UCSD-AML1 (cell line): ENCODE results near the gene ALDH3A1.

Experiments
- DNase-seq: peaks from one replicate; lab custom pipeline; 2025; ENCODE audit not compliant: unreplicated experiment; lab: John Stamatoyannopoulos, UW

ALDH3A1 gene

DNA sequence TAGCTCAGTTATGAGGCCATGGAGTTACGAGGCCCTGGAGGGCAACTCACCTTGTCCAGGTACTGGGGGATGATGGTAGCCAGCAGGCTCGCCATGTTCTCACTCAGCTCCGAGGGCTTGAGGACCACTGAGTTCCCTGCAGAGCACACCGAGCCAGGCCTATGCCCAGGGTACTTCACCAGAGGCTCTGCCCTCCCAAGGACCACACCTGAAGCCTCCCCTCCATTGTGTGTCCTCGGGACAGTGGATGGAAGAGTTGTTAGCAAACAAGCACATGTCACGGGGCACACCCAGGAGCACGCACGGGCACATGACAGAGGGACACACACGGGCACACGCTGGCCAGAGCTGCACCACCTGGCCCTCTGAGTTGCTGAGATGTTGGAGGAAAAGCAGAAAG lies 5.6 kb downstream of the ALDH3A1 start:
- no peak for DNase-seq

- no peak for DNase-seq
Observed at GRCh38 chr17:19741832-19742457, 6.2 kb downstream of the ALDH3A1 start.

GRCh38 chr17:19740933-19741332 lies 7.2 kb downstream of the ALDH3A1 start:
- no peak for DNase-seq

GRCh38 chr17:19739241-19740201 lies 8.6 kb downstream of the ALDH3A1 start:
- no peak for DNase-seq

- DNase-seq = no peak
Observed at GRCh38 chr17:19738757-19739156, 9.3 kb downstream of the ALDH3A1 start.

- no peak for DNase-seq
Observed at GRCh38 chr17:19738073-19738449, 10.0 kb downstream of the ALDH3A1 start.

GRCh38 chr17:19737305-19738072 lies 10.6 kb downstream of the ALDH3A1 start:
- DNase-seq = no peak

GRCh38 chr17:19736071-19736470 lies 12.0 kb downstream of the ALDH3A1 start:
- no peak for DNase-seq

GRCh38 chr17:19733953-19734526 lies 14.1 kb downstream of the ALDH3A1 start:
- no peak for DNase-seq

DNA sequence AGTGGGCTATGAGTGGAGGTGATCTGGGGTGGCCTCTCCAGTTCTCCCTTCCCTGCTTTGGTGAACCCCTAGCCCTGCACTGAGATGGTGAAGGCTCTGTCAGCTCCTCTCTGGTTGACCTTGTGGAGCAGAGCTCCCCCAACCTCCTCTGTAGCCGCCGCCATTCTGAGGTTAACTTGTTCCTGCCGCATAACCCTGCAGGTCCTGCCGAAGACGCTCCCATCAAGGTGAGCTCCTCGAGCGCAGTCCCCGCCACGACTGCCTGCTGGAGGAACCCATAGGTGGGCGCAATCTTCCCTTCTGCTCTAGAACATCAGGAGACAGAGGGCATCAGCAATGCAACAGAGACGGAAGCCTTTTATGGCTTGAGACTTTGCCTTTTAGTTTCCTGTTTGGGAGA lies 16.5 kb downstream of the ALDH3A1 start:
- no peak for DNase-seq

DNA sequence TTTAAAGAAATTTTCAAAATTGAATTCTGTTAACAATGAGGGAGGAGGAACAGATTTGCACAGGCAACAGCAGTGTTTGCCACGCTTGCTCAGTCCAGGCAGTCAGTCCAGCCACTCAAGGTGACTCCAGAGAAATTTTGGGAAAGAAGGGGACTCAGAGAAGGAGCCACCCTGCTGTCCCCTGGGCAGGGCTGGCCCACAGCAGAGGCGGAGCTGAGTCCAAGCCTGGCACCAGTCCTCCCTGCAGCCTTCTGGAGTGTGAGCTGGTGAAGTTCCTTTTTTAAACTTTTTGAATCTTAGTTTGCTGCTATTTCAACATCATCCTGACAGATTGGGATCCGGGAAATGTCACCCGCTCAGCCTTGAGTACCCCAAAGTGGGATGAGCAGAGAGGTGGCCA lies 17.3 kb downstream of the ALDH3A1 start:
- no peak for DNase-seq

DNA sequence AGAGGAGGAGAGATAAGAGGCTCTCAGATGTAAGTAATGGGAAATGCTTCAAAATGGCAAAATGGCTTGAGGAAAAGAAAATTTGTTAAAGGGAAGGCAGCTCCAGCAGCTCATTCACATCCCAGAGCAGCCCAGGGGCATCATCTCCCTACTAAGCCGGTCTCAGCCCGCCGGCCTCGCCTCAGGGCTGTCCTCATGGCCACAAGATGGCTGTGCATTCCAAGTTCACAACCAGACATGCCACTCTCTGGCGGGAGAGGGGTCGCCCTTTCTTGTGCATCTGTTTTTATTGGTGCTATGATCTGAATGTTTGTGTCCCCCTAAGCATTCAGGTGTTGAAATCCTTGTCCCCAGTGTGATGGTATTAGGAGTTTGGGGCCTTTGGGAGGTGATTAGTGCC lies 18.2 kb downstream of the ALDH3A1 start:
- no peak for DNase-seq

DNA sequence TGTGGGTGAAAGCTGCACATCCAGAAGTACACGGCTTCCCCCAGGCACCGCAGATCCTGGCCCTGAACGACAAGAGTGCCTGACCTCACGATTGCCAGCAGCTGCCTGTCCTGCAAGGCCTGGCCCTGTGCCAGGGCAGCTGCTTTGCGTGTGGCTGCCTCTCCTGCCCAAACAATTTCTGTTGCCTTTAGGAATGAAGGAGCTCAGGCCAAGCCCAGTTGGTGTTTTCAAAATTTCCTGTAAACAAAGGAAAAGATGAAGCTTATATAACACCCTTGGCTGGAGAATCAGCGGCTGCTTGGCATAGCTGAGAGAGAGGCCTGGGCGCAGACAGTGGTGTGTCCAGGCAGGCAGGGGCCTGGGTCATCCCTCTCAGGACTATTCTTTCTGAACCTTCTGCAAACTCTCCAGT lies 20.0 kb downstream of the ALDH3A1 start:
- DNase-seq = no peak

- no peak for DNase-seq
Observed at GRCh38 chr17:19727501-19728078, 20.5 kb downstream of the ALDH3A1 start.

DNA sequence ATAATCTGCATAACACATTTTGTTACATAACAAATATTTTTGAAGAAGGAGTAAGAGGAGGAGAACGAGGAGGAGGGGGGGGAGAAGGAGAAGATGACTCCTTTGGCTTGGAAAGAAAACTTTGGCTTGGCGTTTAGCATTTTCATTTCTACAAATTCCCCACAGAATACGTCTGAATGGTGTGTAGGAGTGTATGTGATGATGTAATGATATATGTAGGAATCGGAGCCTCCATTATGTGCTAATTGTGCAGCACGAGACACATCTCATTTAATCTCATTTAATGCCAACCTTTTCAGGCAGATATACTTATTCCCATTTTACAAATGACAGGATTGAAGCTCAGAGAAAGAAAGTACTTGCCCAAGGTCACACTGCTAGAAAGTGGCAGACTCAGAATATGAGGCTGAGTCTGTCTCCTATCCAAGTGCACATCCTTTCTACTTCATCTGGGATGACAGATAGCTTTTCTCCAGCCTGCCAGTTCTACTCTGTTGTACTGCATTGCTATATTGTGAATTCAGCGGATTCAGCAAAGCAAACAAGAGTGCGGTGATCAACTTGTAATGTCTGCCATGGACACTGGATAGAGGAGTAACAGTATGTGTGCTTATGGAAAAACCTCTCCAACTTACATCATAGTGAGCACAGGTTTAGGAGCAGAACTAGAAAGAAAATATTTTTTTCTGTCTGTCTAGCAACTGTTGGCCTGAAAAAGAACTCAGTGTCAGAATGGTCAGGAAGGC lies 21.3 kb downstream of the ALDH3A1 start:
- DNase-seq = no peak

- no peak for DNase-seq
Observed at GRCh38 chr17:19725486-19725885, 22.6 kb downstream of the ALDH3A1 start.

GRCh38 chr17:19724501-19725420 lies 23.3 kb downstream of the ALDH3A1 start:
- DNase-seq = peak; percentile 17

DNA sequence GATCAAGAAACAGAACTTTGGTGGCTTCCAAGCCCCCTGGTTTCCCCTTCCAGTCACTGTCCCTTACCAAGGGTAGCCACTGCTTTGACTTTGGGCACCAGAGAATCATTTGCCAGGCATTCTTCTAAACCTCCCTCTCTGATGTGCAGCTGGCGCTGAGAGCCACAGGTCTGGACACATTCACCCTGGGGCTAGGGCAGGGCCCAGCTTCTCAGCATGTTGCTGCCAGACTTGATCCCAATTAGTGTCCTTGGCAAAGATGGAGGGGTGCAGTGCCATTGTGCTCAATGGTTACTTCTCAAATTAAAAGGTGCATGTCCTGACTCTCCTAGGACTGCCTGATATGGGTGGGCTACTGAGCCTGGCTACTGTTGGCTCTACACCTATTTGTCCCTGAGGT lies 24.1 kb downstream of the ALDH3A1 start:
- no peak for DNase-seq
